GM21737 (cell line): ENCODE results near the gene MEIOSIN.
A peak's percentile ranks its signal among the peaks of the same experiment; 100 is the strongest.
"Not testable (repeated sequence)": the region's sequence is repeated elsewhere in the genome, so short reads cannot be mapped to it uniquely, and the experiment has no call there.

Source experiments
- ATAC-seq: cut with Tn5 transposase; IDR thresholded peaks from one replicate; pipeline ENCODE4 v1.9.1; 2021; ENCODE audit warnings: mild to moderate bottlenecking, moderate library complexity; ENCODE audit not compliant: unreplicated experiment

The MEIOSIN gene

DNA sequence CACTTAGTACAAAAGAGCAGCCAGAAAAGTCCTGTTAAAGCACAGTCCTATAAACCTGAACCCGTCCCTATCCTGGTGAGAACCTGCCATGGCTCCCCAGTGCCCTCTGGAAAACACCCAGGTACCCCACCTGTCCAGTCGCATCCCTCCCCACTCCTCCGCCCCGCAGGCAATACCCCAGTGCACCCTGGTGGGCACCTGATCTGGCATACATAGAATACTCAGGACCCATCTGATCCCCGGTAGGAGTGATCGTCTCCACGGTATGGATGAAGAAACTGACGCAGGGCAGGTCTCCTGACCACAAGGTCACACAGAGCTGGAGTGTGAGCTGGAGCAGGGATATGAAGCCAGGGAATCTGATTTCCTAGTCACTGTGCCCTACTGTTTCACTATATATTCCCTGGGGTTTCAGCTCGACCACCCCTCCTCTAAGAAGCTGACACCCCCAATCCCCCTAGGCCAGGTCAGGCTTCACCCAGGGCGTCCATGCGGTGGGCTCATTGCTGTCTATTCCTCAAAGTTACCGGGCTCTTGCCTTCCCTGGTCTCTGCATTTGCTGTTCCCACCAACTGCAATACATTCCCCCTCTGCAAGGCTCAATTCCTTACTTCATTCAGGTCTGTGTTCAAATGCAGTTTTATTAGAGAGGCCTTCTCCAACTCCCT lies 15.1 kb upstream of the MEIOSIN start:
- no peak for ATAC-seq

DNA sequence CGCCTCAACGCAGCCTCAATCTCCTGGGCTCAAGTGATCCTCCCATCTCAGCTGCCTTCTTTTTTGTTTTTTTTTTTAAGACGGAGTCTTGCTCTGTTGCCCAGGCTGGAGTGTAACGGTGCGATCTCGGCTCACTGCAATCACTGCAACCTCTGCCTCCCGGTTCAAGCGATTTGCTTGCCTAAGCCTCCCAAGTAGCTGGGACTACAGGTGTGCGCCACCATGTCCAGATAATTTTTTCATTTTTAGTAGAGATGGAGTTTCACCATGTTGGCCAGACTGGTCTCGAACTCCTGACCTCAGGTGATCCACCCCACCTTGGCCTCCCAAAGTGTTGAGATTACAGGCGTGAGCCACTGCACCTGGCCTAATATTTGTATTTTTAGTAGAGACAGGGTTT lies 13.2 kb upstream of the MEIOSIN start:
- not testable (repeated sequence) for ATAC-seq

DNA sequence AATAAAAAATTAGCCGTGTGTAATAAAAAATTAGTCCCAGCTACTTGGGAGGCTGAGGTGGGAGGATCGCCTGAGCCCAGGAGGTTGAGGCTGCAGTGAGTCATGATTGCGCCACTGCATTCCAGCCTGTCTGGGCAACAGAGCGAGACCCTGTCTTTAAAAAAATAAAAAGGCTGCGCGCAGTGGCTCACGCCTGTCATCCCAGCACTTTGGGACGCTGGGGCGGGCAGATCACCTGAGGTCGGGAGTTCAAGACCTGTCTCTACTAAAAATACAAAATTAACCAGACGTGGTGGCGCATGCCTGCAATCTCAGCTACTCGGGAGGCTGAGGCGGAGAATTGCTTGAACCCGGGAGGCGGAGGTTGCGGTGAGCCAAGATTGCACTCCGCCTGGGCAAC lies 4.6 kb upstream of the MEIOSIN start:
- ATAC-seq = not testable (repeated sequence)

DNA sequence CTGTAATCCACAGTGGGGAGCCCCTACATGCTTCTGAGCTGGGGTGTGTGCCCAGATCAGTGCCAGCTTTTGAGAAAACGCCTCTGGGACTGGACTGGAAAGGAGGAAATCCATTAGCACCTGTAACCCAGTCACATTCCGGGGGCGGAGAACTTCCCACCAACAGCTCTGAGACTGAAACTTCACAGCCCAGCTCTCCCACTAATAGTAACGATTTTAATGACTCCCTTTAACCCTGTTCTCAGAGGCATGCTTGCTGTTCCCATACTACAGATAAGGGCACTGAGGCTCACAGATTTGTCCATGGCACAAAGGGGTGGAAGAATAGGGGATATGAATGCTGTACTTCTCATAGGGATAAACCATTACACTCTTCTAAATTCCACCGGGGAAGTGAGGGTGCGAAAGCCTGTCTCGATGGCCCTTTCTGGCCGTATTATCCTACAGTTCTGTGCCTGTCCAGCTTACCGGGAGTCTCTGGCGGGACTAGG lies 3.4 kb upstream of the MEIOSIN start:
- ATAC-seq = no peak

DNA sequence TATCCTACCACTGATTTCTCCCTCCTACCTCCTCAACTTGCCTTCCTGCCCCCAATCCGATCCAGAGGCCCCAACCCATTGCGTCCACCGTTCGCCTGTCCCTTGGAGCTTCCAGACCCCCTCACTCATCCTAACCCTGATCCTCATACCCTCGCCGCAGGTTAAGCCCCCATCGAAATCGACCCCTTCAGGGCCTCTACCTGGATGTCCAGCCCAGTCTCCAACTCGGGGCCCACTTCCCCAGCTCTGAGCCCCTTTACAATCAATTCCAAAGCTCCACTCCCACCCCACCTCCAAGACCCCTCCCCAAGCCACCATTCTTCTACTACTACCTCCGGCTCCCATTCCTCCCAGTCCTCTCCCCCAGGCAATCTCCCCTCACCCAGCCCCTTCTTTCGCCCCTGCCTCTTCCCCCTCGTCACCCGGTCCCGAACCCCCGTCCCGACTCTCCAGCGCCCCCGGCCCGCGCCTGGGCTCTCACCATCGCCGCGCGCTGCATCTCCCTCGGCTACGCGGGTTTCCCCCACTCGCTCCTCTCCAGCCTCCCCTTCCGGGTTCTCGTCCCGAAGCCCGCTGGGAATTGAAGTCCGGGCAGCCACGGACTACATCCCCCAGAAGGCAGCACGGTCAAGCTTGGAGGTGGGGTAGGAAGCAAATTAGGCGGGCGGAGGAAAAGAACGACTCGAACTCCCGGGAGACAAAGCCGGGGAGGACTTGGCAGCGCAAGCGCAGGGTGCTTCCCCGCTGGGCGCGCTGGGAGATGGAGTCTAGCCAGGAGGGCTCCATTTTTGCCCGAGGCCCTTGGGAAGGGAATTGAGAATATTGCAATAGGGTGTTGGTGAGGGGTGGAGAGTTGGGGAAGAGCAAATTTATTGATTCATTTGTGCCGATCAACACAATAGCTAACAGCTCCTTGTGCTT lies 2.6 kb upstream of the MEIOSIN start, which contains the start of gene FBXO46:
Gene FBXO46 (minus strand): TSS at position 529 of the 921 bp plus-strand sequence. CDS start 17,401 bp downstream, outside the sequence.
- ATAC-seq = peak; percentile 93

DNA sequence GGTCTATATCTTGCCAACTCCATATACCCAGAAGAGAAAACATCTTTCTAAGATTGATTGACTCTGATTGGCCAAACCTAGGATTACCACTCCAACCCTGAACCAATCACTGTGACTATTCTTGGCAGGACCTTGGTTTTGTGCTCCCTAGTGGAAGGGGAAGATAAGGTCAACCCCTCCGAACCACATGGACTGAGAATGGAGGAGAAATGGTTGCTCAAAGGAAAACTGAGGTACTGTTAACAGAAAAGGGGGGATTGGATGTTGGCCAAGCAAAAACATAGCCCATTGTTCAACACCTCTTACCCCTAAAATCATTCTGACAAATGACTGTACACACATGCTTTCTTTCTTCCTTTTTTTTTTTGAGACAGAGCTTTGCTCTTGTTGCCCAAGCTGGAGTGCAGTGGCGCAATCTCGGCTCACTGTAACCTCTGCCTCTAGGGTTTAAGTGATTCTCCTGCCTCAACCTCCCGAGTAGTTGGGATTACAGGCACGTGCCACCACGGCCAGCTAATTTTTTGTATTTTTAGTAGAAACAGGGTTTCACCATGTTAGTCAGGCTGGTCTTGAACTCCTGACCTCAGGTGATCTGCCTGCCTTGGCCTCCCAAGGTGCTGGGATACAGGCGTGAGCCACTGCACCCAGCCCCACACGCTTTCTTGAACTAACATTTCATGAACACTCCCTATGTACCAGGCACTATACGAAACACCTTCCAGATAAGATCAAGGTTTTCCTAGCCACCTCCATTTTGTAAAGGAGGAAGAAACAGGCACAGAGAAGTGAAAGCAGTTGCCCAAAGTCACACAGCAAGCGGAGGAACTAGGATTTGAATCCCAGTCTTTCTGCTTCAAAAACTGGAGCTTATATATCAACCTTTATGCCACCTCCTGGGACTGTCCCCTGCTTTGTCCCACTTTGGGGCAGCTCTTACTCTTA lies 6.5 kb downstream of the MEIOSIN start:
- ATAC-seq = no peak

DNA sequence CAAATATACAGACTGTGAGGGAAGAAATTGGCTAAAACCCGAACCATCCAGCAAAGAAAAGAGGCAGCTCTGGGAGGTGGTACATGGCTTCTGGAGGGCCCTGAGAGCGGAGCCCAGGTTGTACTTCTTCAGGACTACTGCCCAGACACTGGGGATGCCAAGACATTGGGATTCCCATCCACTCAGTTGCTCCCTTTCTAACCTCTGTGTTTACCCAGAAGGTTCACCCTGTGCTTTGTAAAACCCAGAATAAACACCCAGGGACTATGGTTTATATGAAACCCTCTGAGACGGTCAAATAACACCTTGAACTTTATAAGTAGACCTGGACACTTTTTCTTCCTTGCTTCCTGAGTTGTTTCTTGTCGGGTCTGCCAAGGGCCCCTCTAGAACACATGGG lies 9.7 kb downstream of the MEIOSIN start:
- no peak for ATAC-seq

DNA sequence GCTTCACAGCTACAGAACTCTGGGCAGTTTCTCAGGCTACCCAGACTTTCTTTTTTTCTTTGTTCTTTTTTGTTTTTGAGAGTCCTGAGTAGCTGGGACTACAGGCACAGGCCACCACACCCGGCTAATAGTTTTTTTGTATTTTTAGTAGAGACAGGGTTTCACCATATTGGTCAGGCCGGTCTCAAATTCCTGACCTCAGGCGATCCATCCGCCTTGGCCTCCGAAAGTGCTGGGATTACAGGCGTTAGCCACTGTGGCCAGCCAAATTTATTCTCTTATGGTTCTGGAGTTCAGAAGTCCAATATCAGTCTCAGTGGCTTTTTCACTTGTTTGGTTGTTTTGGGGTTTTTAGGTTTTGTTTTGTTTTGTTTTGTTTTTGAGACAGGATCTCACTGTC lies 12.4 kb downstream of the MEIOSIN start:
- no peak for ATAC-seq

DNA sequence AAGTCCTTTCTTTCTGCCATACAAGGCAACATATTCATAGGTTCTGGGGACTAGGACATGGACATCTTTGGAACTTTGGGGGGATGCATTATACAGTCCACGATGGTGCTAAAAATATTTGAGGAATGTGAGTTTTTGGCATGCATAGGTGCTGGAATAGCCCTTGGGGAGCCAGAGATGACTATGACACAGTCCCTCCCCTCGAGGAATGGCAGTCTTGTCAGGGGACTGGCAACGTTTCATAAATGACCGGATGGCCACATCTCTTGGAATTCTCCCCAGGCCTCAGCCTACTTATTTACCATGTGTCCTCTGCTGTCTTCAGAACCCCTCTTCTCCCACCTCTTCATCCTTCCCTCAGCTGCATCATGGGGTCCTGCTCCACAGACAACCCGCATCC lies 13.6 kb downstream of the MEIOSIN start:
- ATAC-seq = no peak

DNA sequence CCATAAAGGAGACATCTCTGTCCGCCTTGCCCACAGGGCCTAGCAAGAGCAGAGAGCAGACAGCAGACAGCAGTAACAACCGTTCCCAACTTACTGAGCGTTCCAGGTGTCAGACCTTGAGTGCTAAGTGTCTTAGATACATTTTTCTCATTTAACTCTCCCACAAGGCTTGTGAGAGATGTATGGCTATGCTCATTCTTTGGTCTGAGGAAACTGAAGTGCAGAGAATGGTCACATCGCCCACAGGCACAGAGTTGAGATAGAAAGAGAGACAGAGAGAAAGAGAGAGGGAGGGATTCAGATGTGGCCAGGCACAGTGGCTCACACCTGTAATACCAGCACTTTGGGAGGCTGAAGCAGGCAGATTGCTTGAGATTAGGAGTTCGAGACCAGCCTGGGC lies 14.3 kb downstream of the MEIOSIN start:
- no peak for ATAC-seq

DNA sequence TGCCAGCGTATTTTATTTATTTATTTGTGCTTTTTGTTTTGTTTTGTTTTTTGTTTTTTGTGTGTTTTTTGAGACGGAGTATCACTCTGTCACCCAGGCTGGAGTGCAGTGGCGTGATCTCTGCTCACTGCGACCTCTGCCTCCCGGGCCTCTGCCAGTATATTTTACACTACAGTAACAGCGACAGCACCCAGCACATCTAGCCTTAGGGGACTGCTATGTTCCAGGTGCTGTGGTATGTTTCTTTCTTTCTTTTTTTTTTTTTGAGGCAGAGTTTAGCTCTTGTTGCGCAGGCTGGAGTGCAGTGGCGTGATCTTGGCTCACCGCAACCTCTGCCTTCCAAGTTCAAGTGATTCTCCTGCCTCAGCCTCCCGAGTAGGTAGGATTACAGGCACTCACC lies 18.2 kb downstream of the MEIOSIN start:
- not testable (repeated sequence) for ATAC-seq

DNA sequence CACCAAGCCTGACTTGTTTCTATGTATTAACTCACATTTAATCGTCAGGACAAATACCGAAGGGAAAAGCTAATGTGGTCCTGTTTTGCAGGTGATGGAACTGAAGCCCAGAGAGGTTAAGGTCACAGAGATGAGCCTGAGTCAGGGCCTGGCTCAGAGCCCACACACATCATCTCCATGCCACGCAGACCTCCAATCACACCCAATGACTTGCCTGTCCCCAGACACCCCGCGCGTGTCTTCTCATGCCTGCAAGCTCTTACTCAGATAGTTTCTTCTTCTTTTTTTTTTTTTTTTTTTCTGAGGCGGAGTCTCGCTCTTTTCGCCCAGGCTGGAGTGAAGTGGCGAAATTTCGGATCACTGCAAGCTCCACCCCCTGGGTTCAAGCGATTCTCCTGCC lies 19.4 kb downstream of the MEIOSIN start:
- ATAC-seq = no peak

DNA sequence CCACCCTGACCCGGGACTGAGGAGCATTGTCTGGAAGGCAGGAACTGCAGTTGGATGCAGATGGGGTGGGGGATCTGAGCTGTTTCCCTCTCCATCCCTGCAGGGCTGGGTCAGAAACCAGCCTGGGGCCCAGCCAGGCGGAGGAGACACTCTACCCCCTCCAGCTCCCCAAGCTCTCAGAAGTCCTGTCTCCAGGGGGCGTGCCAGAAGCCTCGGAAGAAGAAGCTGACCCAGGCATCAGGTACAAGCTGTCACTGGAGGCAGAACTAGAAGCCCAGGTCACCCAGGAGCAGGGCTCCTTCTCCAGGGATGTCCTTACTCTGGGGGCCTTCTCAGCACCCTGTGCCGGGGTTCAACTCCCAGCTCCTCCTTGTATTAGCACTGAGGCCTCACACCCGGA lies 20.3 kb downstream of the MEIOSIN start:
- no peak for ATAC-seq

DNA sequence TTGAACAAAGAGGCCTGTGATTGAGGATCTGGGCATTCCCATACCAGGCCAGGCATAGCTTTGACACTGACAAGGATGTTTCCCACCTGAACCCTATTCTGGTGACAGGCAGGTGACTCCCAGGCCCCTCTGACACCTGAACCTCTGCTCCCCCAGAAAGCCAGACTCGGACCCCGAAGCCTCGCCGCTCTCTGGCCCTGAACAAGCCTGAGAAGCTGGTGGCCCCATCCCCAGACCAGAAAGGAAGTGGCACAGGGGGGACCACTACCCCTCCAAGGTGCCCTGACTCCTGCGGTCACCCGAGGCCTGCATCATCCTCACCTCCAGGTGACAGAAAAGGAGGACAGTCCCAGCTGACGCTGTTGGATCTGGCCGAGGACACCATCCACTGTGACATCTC lies 21.1 kb downstream of the MEIOSIN start:
- ATAC-seq = no peak

DNA sequence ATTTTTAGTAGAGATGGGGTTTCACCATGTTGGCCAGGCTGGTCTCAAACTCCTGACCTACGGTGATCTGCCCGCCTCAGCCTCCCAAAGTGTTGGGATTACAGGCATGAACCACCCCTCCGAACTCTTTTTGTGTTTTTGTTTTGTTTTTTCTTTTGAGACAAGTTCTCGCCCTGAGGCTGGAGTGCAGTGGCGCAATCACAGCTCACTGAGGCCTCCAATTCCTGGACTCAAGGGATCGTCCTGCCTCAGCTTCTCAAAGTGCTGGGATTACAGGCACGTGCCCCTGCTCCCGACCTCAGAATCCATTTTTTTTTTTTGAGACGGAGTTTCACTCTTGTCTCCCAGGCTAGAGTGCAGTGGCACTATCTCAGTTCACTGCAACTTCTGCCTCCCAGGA lies 24.5 kb downstream of the MEIOSIN start:
- no peak for ATAC-seq

DNA sequence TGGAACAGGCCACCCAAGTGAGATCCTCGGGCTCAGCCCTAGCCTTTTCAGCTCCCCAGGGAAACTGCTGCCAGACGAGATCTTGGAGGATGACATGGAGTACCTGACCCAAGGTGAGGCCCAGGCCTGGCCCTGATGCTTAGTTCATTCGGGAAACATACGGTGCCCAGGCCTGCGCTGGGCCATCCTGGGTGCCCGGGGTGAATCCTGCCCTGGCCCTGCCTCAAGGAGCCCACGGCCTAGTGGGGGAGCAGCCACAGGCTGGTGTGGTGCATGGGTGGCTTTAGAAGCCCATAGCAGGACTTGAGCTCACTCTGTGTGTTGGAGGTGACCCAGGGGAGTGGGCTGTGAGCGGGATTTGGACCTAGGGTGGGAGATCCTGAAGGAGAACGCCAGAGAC lies 25.7 kb downstream of the MEIOSIN start:
- no peak for ATAC-seq

DNA sequence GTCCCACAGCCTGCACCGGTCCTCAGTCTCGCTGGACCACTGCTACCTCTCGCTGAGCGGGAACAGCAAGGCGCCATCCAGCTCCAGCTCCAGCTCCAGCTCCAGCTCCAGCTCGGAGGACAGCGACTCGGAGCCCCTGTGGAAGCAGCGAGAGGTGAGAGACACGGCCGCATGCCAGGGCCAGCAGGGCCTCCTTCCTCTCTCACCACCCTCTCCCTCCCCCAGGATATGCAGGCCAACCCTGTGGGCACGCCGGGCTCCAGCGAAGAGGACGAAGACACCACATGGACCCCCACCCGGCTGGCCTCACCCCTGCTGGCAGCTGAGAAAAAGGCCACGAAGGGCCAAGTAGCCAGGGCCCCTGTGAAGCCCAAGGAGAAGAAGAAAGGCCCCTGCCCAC lies 28.5 kb downstream of the MEIOSIN start:
- no peak for ATAC-seq

DNA sequence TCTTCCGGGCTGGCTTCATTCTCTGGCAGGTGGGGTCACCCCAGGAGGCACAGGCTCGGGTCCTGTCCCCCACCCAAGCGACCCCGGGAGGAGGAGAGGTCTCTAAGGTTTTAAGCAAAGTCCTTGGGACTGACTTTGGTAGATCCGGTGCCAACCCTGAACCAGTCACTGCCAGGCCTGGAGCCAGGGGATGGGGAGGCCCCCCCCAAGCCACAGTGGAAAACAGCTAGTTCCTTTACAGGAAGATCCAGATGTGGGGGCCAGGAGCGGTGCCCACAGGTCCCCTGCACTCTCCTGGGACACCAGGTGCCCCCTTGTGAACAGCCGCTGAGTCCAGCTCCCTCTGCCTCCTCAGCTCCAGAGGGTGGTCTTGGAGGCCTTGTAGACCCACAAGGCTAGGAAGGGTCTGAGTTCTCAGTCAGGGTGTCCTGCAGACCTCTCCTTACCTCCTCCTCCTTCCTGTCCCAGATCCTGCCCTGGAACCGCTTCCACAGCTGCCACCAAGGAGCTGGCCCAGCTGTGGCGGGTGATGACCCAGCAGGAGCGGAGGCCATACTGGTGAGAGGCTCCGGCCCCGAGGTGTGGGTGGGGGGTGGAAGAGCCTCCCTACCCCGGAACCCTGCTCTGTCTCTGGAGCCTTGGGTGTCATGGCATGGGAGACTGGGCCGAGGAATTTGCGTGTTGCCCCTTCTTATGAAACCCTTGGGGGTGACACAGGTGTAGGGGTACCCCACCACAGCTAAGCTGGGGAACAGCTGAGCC lies 29.8 kb downstream of the MEIOSIN start:
- no peak for ATAC-seq

DNA sequence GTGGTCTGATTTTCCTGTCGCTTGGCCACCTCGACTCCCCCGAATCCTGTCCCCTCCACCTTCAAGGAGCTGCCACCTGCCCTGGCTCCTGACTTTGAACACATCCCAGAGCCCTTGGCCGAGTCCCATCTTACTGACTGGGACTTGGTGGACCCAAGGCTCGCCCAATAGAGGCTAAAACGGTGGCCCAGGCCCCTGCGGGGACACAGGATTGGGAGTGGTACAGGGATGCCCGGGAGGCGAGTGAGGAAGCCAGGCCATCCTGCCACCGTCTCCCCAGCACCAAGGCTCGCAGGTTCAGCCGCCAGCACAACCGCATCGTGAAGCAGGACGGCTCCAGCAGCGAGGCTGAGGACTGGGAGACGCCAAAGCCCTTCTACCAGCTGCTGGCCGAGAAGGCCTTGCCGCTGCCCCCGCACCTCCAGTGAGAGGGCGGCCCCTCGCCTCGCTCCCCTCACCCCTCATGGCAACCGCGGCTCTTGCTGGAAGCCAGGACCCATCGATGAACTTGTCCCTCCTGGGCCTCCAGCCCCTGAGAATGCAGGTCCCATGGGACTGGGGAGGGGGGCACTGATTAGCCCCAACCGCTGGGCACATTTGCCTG lies 30.6 kb downstream of the MEIOSIN start:
- no peak for ATAC-seq

DNA sequence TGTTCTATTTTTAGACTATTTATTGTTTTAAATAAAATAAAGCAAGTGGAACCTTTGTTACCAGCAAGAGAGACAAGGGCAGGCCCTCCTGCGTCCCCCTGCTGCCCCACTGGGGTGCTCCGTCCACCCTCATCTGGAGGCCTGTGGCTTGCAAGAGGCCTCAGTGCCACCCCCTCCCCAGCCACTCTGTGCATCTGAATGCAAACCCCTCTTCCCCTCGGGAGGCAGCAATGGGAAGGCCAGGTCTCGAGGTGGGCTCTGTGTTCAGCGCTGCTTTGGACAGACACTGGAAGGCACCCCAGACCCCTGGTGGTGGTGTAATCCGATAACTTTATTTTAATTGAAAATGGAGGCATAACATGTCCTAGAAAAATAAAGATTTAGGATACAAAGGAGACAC lies 31.2 kb downstream of the MEIOSIN start:
- ATAC-seq = no peak
